SU-DHL-6 (cell line): Measurements from ENCODE around the gene OSM.

Experiments
- CTCF ChIP-seq: fragments of 200-600 bp; sonication (generic); IDR thresholded peaks from one replicate; pipeline ENCODE4 v1.5.1; 2017; ENCODE audit warnings: antibody characterized with exemption, mild to moderate bottlenecking, low read length, moderate library complexity; ENCODE audit not compliant: insufficient read depth, poor library complexity, severe bottlenecking
- EZH2phosphoT487 ChIP-seq: fragments of 200-600 bp; sonication (generic), shearing (Covaris generic); conservative IDR thresholded peaks from 2 replicates; pipeline ENCODE4 v1.6.1; 2018; ENCODE audit warnings: mild to moderate bottlenecking, antibody characterized with exemption, low read length, moderate library complexity, mixed read lengths

GRCh38 chr22:30285176-30285845 lies 18.7 kb upstream of the OSM start:
- TF ChIP-seq CTCF (no peak), EZH2phosphoT487 (no peak)
